ENCODE results near the gene NEUROD2. TPM values are rescaled to one million over a fixed set of nuclear protein-coding genes. Genes with fewer than 3 reads are reported as not detected.

The NEUROD2 gene
- total RNA-seq, 2 donors from 2014 or later: not detected

GRCh38 chr17:39579318-39580081 is 28.2 kb downstream of the NEUROD2 start:
- no peak overlapping the region for H3K4me3 ChIP-seq
- H3K9ac ChIP-seq (ENCODE audit: low read depth in 2 of 2, low read length in 2 of 2): no peak overlapping the region
- H3K27ac ChIP-seq: no peak overlapping the region
- H3K27me3 ChIP-seq: no peaks in the 10 kb centered on the region
- TF ChIP-seq CTCF (IDR thresholded peaks at IDR 0.05): no peak
- intact Hi-C loops (cut with DNase I): no loop called here
- no peak for DNase-seq
- H3K36me3 ChIP-seq: no peaks in the 10 kb centered on the region
- H3K4me1 ChIP-seq: no peaks in the 10 kb centered on the region
- H3K9me3 ChIP-seq: no peaks in the 10 kb centered on the region

- Histone ChIP-seq H3K27me3 (no peaks in the 10 kb centered on the region), H3K4me3 (no peak overlapping the region), H3K4me1 (no peaks in the 10 kb centered on the region), H3K27ac (no peak overlapping the region), H3K9ac (ENCODE audit: low read depth in 2 of 2, low read length in 2 of 2) (no peak overlapping the region), H3K36me3 (no peaks in the 10 kb centered on the region), H3K9me3 (no peaks in the 10 kb centered on the region)
- no peak for DNase-seq
- TF ChIP-seq CTCF (IDR thresholded peaks at IDR 0.05): no peak
- intact Hi-C loops (cut with DNase I): no loop called here
These were observed 29.4 kb downstream of the NEUROD2 start for GRCh38 chr17:39578272-39578671.

- TF ChIP-seq CTCF (IDR thresholded peaks at IDR 0.05): no peak
- Histone ChIP-seq H3K9ac (ENCODE audit: low read depth in 2 of 2, low read length in 2 of 2) (no peak overlapping the region), H3K36me3 (no peaks in the 10 kb centered on the region), H3K27ac (no peak overlapping the region), H3K4me3 (no peak overlapping the region), H3K9me3 (no peaks in the 10 kb centered on the region), H3K27me3 (no peaks in the 10 kb centered on the region), H3K4me1 (no peaks in the 10 kb centered on the region)
- intact Hi-C loops (cut with DNase I): no loop called here
- DNase-seq: no peak
These were observed 31.5 kb downstream of the NEUROD2 start for GRCh38 chr17:39576187-39576586.

- H3K4me1 ChIP-seq: no peaks in the 10 kb centered on the region
- peak overlapping the region; percentile 48 to 68 for H3K9ac ChIP-seq (ENCODE audit: low read depth in 2 of 2, low read length in 2 of 2)
- peak overlapping the region; percentile 69 for H3K27ac ChIP-seq
- H3K27me3 ChIP-seq: no peaks in the 10 kb centered on the region
- intact Hi-C loops (cut with DNase I): no loop called here
- peak overlapping the region; percentile 58 for H3K4me3 ChIP-seq
- TF ChIP-seq CTCF (IDR thresholded peaks at IDR 0.05): no peak
- no peaks in the 10 kb centered on the region for H3K36me3 ChIP-seq
- no peaks in the 10 kb centered on the region for H3K9me3 ChIP-seq
- DNase-seq: peak; percentile 64
These were observed 34.0 kb downstream of the NEUROD2 start for GRCh38 chr17:39573447-39574298.

- Histone ChIP-seq H3K9ac (ENCODE audit: low read depth in 2 of 2, low read length in 2 of 2) (no peak overlapping the region), H3K9me3 (no peaks in the 10 kb centered on the region), H3K27me3 (no peaks in the 10 kb centered on the region), H3K36me3 (no peaks in the 10 kb centered on the region), H3K27ac (no peak overlapping the region), H3K4me3 (no peak overlapping the region), H3K4me1 (no peaks in the 10 kb centered on the region)
- no peak for DNase-seq
- TF ChIP-seq CTCF (IDR thresholded peaks at IDR 0.05): no peak
- intact Hi-C loops (cut with DNase I): no loop called here
These were observed 35.6 kb downstream of the NEUROD2 start for GRCh38 chr17:39572121-39572520.

Measured in colonic mucosa (tissue), 4 donors.